HG03378 (cell line): ENCODE data around the gene ESYT2.
A peak's percentile ranks its signal among the peaks of the same experiment; 100 is the strongest.
"Not testable (repeated sequence)": the region's sequence is repeated elsewhere in the genome, so short reads cannot be mapped to it uniquely, and the experiment has no call there.

Experiments used
- ATAC-seq: cut with Tn5 transposase; IDR thresholded peaks from one replicate; pipeline ENCODE4 v1.9.1; 2021; ENCODE audit warnings: mild to moderate bottlenecking, moderate library complexity; ENCODE audit not compliant: unreplicated experiment

The ESYT2 gene

DNA sequence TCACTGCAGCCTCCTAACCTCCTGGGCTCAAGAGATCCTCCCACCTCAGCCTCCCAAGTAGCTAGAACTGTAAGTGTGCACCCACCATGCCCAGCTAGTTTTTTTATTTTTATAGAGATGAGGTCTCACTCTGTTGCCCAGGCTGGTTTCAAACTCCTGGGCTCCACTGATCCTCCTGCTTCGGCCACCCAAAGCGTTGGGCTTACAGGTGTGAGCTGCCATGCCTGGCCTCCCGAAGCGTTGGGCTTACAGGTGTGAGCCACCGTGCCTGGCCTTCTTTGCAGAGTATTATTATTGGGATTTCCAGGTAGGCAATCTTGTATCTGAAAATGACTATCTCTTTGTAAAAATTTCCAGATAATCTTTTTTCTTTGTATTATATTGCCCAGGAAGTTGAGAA is 101.6 kb downstream of the ESYT2 start:
- no peak for ATAC-seq

DNA sequence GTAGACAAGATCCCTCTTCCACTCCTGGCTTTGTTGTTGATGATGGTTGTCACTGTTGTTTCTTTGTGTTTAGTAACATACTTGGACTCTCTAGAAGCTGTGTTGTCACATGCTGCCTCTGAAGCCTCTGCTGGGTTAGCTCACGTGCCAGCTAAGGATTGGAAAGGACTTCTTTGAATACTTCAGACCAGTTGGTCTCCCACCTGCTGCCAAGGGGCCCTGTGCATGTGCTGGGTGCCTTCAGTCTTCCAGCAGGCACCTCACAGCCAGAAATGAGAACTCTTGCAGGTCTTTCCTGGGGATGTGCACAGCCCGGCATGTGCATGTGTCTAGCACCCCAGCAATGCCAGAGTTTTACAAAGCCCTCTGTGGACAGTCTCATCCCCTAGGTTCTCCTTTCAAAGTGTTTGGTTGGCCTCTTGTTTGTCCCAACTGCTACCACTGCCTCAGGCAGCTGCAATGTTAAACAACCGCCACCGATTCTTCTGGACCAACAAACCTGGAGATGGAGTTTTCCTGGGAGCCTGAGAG is 103.0 kb downstream of the ESYT2 start:
- ATAC-seq: no peak

DNA sequence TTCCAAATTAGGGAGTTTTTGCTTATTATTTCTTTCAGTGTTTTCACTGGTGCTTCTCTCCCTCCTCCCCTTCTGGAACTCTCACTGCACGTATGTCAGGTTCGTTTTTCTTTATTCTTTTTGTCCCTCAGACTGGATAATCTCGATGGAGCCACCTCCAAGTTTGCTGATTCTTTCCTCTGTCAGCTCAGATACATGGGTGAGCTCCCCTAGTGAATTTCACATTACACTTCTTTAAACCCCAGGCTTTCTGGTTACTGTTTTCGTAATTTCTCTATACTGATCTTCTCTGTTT is 103.9 kb downstream of the ESYT2 start:
- no peak for ATAC-seq

DNA sequence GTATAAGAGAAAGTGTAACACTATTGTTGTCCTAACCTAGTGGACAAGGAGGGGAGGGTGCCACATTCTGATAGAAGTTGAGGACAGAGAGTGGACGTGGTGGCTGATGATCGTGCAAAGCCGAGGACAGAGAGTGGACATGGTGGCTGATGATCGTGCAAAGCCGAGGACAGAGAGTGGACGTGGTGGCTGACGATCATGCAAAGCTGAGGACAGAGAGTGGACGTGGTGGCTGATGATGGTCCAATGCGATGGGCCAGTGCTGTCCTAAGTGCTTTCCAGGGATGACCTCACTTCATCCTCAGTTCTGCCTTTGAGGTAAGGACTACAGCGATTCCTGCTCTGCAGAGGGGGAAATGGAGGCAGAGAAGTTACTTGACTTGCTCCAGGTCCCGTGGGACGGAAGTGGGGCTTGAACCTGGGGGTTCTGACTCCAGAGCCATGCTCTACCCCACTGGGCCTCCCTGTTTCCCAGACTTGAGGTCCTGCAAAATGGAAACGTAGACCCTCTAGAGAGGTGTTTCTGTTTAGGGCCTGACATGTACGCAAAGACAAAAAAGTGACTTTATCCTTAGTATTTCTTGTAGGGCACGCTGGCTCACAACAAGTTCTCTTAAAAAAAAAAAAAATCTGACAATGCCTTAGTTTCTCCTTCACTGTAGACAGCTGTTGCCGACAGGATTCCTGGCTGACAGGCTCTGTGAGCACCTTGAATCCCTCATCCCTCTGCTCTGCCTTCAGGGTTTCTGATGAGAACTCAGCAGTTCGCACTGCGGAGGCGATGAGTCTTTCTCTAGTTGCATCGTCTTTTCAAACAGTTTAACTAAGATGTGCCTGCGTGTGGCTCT is 104.4 kb downstream of the ESYT2 start:
- no peak for ATAC-seq

DNA sequence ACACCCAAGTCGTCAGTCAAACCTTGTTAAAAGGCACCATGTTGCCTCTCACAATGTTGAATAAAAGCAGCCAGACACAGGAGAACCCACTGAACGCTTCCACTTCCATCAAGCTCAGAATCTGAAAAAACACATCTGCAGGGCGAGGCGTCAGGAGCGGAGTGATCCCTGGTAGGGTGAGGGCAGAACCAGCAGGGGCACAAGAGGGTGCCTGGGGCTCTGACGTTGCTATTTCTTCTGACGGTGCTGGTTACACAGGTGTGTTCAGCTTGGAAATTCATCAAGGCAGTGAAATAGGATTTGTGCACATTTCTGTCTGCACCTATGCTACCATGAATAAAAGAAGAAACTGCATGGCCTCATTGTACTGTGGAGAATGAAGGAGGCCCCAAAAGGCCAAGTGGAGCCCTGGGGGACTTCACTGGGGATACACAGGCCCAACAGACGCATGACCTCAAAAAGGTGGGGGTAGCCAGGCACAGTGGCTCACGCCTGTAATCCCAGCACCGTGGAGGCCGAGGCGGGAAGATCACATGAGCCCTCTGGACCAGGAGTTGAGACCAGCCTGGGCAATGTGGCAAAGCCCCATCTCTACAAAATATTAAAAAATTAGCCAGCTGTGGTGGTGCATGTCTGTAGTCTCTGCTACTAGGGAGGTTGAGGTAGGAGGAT is 105.5 kb downstream of the ESYT2 start:
- no peak for ATAC-seq

DNA sequence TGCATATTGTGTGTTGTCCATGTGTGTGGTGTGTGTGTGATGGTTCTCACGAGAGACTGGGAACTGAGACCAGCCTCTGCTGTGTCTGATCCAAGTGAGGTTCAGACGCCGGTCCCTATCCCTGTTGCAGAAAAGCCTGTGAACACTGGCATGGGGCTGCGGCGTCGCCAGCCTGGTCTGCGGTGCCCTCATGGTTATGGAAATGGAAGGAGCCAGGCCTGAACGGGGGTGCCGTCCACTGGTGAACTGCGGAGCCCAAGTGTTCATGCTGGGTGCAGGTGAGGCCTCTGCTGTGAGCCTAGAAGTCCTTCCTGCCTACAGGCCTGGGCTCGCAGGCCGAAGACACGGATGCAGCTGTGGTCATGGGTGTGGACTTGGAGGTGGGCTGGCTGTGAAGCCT is 106.0 kb downstream of the ESYT2 start:
- no peak for ATAC-seq

DNA sequence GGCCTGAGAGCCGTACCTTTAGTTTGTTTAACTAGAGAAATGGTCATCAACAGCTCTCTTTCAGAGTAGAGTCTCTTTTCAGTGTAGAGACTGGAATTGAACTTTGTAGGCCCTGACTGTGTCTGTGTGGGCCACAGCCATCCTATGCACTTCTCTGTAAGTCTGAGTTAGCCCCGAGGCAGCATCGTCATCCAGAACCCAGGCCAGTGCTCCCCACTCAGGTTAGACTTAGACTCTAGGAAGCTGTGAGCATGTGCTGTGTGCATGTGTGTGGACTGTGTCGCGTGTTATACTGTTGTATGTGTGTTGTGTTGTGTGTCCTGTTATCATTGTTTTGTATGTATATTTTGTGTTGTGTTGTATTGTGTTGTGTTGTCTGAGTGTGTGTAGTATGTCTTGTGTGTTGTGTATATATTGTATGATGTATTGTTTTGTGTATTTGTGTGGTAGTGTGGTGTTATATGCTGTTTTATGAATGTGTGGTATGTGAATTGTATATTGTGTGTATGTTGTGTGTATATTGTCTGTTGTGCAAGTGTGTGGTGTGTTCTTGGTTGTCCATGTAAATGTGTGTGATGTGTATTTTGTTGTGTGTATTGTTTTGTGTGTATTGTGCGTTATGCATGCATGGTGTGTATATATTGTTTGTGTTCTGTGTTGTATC is 106.6 kb downstream of the ESYT2 start:
- ATAC-seq: no peak

DNA sequence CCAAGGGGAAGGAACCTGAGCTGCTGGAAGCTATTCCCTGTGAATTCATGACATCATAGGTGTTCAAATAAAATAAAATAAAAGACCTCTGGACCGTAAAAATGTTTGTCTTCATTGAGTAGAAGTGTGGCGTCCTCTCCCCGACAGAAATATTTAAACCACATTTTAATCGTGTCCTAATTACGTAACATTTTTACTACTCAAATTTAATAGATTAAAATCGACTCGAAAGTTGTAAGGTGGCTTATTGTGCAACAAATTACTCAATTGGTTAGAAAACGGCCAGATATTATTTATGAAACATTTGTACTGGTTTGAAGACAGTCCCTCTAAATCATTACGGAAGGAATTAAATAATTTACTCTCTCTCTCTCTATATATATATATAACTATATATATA is 109.2 kb downstream of the ESYT2 start:
- no peak for ATAC-seq

DNA sequence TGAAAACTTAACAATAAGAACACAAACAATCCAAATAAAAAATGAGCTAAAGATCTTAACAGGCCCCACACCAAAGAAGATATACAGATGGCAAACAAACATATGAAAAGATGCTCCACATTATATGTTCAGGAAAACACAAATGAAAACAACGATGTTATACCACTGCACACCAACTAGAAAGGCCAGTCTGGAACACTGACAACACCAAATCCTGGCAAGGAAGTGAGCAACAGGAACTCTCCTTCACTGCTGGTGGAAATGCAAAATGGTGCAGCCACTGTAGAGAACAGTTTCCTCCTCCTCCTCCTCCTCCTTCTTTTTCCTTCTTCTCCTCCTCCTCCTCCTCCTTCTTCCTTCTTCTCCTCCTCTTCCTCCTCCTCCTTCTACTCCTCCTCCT is 112.5 kb downstream of the ESYT2 start:
- no peak for ATAC-seq

DNA sequence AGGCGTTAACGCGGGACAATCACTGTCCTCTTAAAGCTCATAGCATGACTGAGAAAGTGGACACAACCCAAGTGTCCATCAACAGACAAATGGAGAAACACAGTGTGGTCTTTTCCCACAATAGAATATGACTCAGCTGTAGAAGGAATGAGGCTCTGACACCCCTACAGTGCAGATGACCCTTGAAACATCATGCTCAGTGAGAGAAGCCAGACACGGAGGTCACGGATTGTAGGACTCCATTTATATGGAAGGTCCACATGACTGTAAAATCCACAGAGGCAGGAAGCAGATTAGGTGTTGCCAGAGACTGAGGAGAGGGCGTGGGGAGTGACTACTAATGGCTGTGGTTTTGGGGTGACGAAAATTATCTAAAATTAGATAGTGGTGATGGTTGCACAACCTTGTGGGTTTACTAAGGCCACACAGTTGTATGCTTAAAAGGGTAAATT is 118.6 kb downstream of the ESYT2 start:
- ATAC-seq: peak; percentile 71

DNA sequence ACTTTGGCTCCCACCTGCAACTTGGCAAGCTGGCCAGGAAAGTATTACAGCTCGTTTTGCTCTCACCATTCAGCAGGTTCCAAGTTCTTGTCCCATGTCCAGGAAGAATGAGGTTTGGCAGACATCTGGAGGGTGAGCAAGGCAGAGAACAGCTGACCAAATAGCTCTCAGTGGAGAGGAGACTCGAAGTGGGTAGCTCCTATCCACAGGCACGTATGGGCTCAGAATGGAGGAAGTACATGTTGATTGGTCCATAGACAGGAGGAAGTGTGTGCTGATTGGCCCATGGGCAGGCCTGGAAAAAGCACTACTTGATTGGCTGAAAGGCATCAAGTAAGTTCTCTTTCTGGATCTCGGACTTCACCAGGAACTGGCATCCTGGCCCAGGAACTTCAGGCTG is 121.7 kb downstream of the ESYT2 start:
- ATAC-seq: no peak

DNA sequence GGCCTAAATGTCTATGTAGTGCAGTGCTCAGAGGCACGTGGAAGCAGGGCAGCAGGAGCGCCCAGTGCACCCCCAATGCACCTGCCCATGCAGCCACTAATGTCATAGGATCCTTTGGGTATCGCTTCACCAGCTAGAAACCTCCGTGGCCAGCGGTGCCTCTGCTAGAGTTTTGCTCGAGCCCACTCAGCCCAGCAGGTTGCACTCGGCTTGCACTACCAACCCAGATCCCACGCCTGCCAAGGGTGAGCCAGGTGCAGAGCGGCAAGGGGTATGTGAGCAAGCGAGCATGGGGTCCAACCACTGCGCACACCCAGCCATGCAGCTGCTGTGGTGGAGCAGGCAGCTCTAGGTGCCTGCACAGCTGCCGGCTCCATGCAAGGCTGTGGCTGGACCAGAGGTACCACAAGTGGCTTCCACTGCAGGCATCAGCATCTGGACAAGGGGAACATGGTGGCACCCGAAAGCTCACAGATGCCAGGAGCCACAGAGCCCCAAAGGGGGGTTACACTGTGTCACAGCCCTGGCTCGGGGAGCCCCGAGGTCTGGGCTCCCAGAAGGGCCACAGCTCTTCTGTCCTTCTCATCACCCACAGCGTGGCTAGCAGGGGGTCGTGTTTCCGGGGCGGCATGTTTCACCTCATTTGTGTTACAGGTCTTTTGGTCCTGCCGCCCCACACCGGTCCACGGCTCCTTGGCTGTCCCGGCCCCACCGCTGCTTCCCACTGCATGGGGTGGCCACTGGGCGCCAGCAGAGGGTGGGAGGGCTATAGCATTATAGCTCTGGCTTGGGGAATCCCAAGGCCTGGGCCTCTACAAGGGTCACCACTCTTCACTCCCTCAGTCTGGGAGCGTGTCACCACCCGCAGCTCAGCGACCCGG is 122.4 kb downstream of the ESYT2 start:
- no peak for ATAC-seq

DNA sequence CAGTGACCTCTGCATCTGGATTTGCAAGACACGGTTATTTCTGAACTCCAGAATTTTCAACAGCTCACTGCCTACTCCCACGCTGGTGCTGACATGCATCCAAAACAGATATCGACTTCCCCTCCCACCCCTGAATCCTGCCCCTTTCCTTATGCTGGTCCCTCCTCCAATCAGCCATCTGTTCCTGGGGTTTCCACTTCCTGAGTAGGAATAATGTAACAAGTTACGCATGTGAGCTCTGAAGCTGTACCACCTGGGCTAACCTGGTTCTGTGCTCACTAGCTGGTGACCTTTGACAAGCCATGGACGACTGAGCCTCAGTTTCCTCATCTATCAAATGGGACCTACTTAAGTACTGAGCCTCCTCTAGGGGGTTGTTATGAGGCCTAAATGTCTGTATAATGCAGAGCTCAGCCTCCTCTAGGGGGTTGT is 123.0 kb downstream of the ESYT2 start:
- ATAC-seq: no peak

DNA sequence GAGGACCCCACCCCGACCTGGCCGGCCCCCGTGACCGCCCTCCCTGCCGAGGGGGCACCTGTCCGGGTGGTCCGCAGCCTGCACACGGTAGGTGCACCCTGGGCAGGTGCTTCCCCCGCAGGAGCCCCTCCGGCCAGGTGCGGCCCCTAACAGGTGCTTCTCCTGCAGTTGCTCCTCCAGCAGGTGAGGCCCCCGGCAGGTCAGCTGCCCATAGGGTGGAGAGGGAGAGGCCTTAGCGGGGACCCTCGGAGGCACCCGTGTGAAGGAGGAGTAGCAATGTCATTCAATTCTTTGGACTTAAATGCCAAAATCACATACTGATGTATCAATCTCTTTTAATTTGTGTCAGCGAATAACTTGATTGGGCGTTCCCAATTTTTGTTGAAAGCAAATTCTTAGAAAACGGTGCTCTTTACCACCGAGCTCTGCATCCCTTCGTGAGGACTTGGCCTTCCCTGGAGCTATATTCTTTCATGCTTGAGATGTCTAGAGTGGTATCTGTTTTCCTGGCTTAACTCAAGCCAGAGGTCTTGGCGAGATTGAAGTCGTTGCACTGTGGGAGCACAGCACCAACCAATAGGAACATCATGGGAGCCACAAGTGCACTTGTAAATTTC is 124.0 kb downstream of the ESYT2 start:
- no peak for ATAC-seq

DNA sequence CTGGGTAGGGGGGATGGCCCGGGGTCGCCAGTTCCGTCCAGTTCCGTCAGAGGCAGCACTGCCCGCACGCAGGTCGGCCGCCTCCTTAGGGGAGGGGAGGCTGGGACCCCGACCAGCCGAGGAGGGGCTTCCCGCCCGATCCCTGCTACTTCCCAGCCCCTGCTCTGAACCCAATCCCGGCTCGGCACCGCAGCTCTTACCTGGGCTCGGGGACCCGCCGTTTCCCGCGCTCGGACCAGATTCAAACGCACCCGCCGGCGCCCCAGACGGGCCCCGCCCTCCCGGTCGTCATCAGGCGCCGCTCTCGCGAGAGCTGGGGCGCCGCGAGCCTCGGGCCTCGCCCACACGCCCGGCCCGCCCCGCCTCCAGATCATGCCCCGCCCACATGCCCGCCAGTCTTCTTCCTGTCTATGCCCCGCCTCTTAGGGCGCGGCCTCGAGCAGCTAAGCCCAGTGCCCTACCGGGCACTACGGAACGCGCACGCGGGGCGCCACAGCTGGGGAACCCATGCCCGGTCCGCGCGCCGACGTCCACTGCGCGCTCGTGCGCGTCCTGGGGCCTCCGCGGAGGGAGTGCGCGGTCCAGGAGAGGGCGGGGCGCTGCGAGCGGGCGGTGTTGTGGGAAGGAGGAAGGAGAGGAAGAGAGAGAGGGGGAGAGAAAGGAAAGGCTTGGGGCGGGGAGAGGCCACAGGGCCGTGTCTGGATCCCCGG is 124.6 kb downstream of the ESYT2 start, which contains the start of gene NCAPG2:
Gene NCAPG2 (minus strand): TSS at position 281 of the 710 bp plus-strand sequence. CDS start 2,905 bp downstream, outside the sequence.
- ATAC-seq: peak; percentile 91

DNA sequence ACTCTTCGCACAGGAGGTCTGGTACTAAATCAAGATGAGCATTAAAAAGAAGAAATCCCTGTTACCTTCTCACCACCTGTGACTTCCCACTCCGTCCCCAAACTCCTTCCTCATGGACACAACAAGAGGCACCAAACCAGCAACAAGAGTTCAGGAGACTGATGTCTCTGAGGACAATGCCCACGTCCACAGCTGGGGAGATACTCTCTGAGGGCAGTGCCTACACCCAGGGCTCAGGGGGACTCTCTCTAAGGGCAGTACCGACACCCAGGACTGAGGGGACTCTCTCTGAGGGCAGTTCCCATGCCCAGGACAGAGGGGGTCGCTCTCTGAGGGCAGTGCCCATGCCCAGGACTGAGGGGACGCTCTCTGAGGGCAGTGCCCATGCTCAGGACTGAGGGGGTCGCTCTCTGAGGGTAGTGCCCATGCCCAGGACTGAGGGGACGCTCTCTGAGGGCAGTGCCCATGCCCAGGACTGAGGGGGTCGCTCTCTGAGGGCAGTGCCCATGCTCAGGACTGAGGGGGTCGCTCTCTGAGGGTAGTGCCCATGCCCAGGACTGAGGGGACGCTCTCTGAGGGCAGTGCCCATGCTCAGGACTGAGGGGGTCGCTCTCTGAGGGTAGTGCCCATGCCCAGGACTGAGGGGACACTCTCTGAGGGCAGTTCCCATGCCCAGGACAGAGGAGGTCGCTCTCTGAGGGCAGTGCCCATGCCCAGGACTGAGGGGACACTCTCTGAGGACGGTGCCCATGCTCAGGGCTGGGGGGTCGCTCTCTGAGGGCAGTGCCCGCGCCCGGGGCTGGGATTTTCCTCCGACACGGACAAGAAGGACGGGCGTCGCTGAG is 125.4 kb downstream of the ESYT2 start:
- ATAC-seq: not testable (repeated sequence)

DNA sequence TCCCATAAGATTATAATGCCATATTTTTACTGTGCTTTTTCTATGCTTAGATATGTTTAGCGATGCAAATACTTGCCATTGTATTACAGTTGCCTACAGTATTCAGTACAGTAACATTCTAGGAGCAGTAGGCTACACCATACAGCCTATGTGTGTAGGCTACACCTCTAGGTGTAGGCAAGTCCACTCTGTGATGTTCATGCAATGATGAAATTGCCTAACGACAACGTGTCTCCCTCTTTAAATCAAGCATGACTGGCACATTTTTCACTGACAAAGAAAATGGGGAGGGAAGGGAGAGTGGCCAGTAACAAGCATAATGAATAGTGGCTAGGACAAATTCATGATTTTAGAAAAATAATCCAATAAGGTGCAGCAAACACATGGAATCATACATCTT is 126.4 kb downstream of the ESYT2 start:
- no peak for ATAC-seq

DNA sequence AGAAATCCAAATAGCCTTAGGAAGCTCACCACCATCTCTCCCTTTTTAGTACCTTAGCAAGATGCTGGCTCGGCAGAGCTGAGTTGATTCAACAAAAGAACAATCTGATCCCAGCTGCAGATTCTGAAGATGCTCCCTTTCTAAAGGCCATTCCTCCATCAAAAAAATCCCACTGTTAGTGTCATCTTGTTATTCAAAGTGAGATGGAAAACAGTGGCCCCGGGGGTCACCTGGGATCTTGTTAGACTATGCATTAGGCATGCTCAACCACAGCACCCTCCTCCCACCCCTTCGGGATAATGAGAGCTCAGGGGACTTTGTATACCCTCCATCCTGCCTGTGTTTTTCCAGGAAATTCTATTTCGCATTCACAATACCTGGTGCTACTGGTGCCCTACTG is 127.1 kb downstream of the ESYT2 start:
- ATAC-seq: no peak

DNA sequence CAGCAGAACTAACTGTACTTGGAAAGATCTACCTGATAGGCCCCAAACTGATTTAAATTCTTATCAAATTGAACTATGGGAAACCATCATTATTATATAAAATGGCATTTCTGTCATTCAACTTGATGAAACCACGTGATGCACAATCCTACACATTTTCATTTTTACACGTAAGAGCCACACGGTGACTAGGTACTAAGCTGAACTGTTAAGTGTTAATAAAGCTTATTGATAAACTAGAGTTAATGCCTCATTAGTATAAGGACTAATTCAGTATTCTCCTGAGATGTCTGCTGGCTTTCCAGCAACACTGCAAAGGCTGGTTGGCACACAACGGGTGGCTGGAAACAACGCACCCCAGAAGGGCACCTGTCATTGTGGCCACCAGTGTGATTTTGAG is 129.3 kb downstream of the ESYT2 start:
- no peak for ATAC-seq
